ENCODE measurements around the gene NPEPPS.

DNA sequence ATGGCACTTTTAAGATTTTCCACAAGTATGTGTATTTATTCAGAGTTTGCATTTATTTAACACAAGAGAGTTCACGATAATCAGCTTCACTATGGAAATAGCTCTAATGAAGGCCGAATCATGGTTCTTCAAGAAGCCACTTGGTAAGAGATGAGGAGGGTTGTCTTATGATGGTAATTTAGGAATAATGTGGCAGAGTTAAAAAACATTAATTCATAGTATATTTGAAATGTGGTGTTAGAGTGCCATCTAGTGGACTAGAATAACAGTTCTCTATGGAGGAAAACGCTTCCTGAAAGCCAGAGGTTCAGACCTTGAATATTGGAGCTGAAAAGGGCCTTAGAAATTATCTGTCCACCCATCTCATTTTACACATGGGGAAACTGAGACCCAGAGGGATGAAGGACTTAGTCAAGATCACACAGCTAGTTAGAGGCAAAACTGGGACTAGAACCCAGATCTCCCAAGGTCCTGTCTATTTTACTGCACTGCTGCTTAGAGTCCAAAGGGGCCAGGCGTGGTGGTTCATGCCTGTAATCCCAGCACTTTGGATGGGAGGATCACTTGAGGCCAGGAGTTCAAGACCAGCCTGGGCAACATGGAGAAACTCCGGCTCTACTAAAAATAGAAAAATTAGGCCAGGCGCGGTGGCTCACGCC lies 85.0 kb downstream of the NPEPPS start:
- TF ChIP-seq, protein P1, sequence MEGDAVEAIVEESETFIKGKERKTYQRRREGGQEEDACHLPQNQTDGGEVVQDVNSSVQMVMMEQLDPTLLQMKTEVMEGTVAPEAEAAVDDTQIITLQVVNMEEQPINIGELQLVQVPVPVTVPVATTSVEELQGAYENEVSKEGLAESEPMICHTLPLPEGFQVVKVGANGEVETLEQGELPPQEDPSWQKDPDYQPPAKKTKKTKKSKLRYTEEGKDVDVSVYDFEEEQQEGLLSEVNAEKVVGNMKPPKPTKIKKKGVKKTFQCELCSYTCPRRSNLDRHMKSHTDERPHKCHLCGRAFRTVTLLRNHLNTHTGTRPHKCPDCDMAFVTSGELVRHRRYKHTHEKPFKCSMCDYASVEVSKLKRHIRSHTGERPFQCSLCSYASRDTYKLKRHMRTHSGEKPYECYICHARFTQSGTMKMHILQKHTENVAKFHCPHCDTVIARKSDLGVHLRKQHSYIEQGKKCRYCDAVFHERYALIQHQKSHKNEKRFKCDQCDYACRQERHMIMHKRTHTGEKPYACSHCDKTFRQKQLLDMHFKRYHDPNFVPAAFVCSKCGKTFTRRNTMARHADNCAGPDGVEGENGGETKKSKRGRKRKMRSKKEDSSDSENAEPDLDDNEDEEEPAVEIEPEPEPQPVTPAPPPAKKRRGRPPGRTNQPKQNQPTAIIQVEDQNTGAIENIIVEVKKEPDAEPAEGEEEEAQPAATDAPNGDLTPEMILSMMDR (IDR thresholded peaks at IDR 0.05), result peak; percentile 79
- TF ChIP-seq, protein P2, sequence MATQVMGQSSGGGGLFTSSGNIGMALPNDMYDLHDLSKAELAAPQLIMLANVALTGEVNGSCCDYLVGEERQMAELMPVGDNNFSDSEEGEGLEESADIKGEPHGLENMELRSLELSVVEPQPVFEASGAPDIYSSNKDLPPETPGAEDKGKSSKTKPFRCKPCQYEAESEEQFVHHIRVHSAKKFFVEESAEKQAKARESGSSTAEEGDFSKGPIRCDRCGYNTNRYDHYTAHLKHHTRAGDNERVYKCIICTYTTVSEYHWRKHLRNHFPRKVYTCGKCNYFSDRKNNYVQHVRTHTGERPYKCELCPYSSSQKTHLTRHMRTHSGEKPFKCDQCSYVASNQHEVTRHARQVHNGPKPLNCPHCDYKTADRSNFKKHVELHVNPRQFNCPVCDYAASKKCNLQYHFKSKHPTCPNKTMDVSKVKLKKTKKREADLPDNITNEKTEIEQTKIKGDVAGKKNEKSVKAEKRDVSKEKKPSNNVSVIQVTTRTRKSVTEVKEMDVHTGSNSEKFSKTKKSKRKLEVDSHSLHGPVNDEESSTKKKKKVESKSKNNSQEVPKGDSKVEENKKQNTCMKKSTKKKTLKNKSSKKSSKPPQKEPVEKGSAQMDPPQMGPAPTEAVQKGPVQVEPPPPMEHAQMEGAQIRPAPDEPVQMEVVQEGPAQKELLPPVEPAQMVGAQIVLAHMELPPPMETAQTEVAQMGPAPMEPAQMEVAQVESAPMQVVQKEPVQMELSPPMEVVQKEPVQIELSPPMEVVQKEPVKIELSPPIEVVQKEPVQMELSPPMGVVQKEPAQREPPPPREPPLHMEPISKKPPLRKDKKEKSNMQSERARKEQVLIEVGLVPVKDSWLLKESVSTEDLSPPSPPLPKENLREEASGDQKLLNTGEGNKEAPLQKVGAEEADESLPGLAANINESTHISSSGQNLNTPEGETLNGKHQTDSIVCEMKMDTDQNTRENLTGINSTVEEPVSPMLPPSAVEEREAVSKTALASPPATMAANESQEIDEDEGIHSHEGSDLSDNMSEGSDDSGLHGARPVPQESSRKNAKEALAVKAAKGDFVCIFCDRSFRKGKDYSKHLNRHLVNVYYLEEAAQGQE (IDR thresholded peaks at IDR 0.05; ENCODE audit: insufficient read depth in 1 of 2, low read depth in 2 of 2, low read length in 1 of 2), result no peak
- TF ChIP-seq TCF7L2 (IDR thresholded peaks at IDR 0.05; ENCODE audit: low read depth, low read length), result no peak
- no peak for TF ChIP-seq POLR2AphosphoS5 (IDR thresholded peaks at IDR 0.05; ENCODE audit: low read depth, low read length)
- no peak for TF ChIP-seq SIN3A (IDR thresholded peaks at IDR 0.05; ENCODE audit: borderline replicate concordance, insufficient read depth, low read depth, low read length)

Measured in Panc1 (cell line).